GM12891 (cell line): ENCODE measurements around the gene ZNF821.
"Not testable (repeated sequence)": the region's sequence is repeated elsewhere in the genome, so short reads cannot be mapped to it uniquely, and the experiment has no call there.

Experiments
- DNase-seq: peaks from one replicate; pipeline ENCODE4 v3.0.0; 2011; ENCODE audit warnings: low spot score; ENCODE audit not compliant: insufficient read length
- FAIRE-seq: peaks from 2 replicates; lab custom pipeline; 2011; peaks lifted over from hg19 to GRCh38; lab: Jason Lieb, UNC
- PAX5 ChIP-seq: IDR thresholded peaks from 2 replicates; pipeline ENCODE4 v1.6.1; 2011; ENCODE audit warnings: low read length, moderate library complexity, mild to moderate bottlenecking; ENCODE audit not compliant: insufficient read depth, severe bottlenecking
- POLR2A ChIP-seq: IDR thresholded peaks from 2 replicates; pipeline ENCODE4 v1.6.1; 2011; ENCODE audit warnings: low read depth, low read length, control low read depth
- POLR2AphosphoS5 ChIP-seq: IDR thresholded peaks from 2 replicates; pipeline ENCODE4 v1.6.1; 2011; ENCODE audit warnings: low read depth, low read length, control low read depth
- POU2F2 ChIP-seq: IDR thresholded peaks from 2 replicates; pipeline ENCODE4 v1.6.1; 2011; ENCODE audit warnings: low read depth, mild to moderate bottlenecking, control low read depth, low read length, moderate library complexity
- SPI1 ChIP-seq: IDR thresholded peaks from 2 replicates; pipeline ENCODE4 v1.6.1; 2011; ENCODE audit warnings: low read depth, low read length, control low read depth
- TAF1 ChIP-seq: IDR thresholded peaks from 2 replicates; pipeline ENCODE4 v1.6.1; 2011; ENCODE audit warnings: low read depth, low read length, control low read depth

The ZNF821 gene

GRCh38 chr16:71867939-71868338, 16.0 kb downstream of the ZNF821 start:
- FAIRE-seq (no peak), DNase-seq (no peak)
- no peak for TF ChIP-seq POU2F2

GRCh38 chr16:71867175-71867574, 16.8 kb downstream of the ZNF821 start:
- FAIRE-seq = not testable (repeated sequence)

GRCh38 chr16:71865173-71865863, 18.7 kb downstream of the ZNF821 start:
- no peak for DNase-seq
- FAIRE-seq = no peak
- no peak for TF ChIP-seq POLR2A
- TF ChIP-seq PAX5 = no peak
- no peak for TF ChIP-seq SPI1
- TF ChIP-seq POU2F2 = no peak
- no peak for TF ChIP-seq TAF1
- no peak for TF ChIP-seq POLR2AphosphoS5

More at GRCh38 chr16:71867175-71867574, 16.8 kb downstream of the ZNF821 start:
- DNase-seq = not testable (repeated sequence)

- TF ChIP-seq POU2F2 (no peak), TAF1 (no peak), POLR2A (no peak), PAX5 (no peak), POLR2AphosphoS5 (no peak), SPI1 (no peak)
- FAIRE-seq = no peak
- no peak for DNase-seq
Measured at GRCh38 chr16:71863995-71864394, 20.0 kb downstream of the ZNF821 start.

- FAIRE-seq (no peak), DNase-seq (no peak)
Measured at GRCh38 chr16:71859762-71860521, 24.0 kb downstream of the ZNF821 start.

GRCh38 chr16:71855937-71856662, 27.9 kb downstream of the ZNF821 start:
- TF ChIP-seq PAX5 = no peak
- no peak for TF ChIP-seq SPI1
- TF ChIP-seq POU2F2 = no peak
- no peak for TF ChIP-seq POLR2A
- no peak for TF ChIP-seq POLR2AphosphoS5
- no peak for TF ChIP-seq TAF1
- FAIRE-seq (no peak), DNase-seq (no peak)

More at GRCh38 chr16:71859762-71860521, 24.0 kb downstream of the ZNF821 start:
- TF ChIP-seq POLR2AphosphoS5 (no peak), POU2F2 (no peak), TAF1 (no peak), SPI1 (no peak), POLR2A (no peak), PAX5 (no peak)

GRCh38 chr16:71854369-71854948, 29.5 kb downstream of the ZNF821 start:
- no peak for FAIRE-seq

GRCh38 chr16:71853413-71853812, 30.6 kb downstream of the ZNF821 start:
- TF ChIP-seq SPI1 (peak; percentile 97), PAX5 (no peak)
- FAIRE-seq (peak; percentile 84), DNase-seq (peak; percentile 61)

More at GRCh38 chr16:71854369-71854948, 29.5 kb downstream of the ZNF821 start:
- TF ChIP-seq POLR2A (no peak), PAX5 (no peak), POLR2AphosphoS5 (no peak), TAF1 (no peak), SPI1 (no peak), POU2F2 (no peak)
- DNase-seq = no peak

- TF ChIP-seq PAX5 = no peak
- no peak for TF ChIP-seq SPI1
- no peak for TF ChIP-seq POLR2AphosphoS5
- no peak for TF ChIP-seq POLR2A
- TF ChIP-seq POU2F2 = no peak
- TF ChIP-seq TAF1 = no peak
- FAIRE-seq (no peak), DNase-seq (no peak)
Measured at GRCh38 chr16:71852561-71852960, 31.4 kb downstream of the ZNF821 start.

GRCh38 chr16:71852158-71852557, 31.8 kb downstream of the ZNF821 start:
- DNase-seq (no peak), FAIRE-seq (no peak)
- TF ChIP-seq POLR2AphosphoS5 (peak; percentile 29; the same call in 1 of the 2 replicates), PAX5 (no peak)

GRCh38 chr16:71851746-71852145, 32.2 kb downstream of the ZNF821 start:
- TF ChIP-seq POU2F2 = no peak
- TF ChIP-seq PAX5 = no peak
- no peak for TF ChIP-seq POLR2AphosphoS5
- no peak for TF ChIP-seq SPI1
- no peak for TF ChIP-seq POLR2A
- TF ChIP-seq TAF1 = no peak
- DNase-seq (no peak), FAIRE-seq (no peak)
